K562 (cell line): ENCODE results near the gene CFD. TPM values are rescaled to one million over a fixed set of nuclear protein-coding genes. Genes with fewer than 3 reads are reported as not detected.

ENCODE experiments used
- ARID3B ChIP-seq: fragments of 250-450 bp; sonication (Bioruptor Pico); IDR thresholded peaks from 2 replicates; pipeline ENCODE4 v1.4.0; 2020; ENCODE audit warnings: borderline replicate concordance
- E4F1 ChIP-seq: fragments of 250-450 bp; sonication (Bioruptor Pico); IDR thresholded peaks from 2 replicates; pipeline ENCODE4 v1.5.0; 2021; ENCODE audit warnings: mild to moderate bottlenecking, borderline replicate concordance
- FIP1L1 ChIP-seq: fragments of 200-400 bp; formaldehyde crosslinking; IDR thresholded peaks from 2 replicates; pipeline ENCODE4 v1.6.1; 2018; ENCODE audit warnings: mild to moderate bottlenecking, low read depth, low read length; ENCODE audit not compliant: poor library complexity, severe bottlenecking
- FOXP4 ChIP-seq: sonication (generic); formaldehyde crosslinking; IDR thresholded peaks from 2 replicates; pipeline ENCODE4 v1.8.0; 2022; ENCODE audit warnings: mild to moderate bottlenecking, missing genetic modification reagents, borderline replicate concordance
- JUN ChIP-seq, 2 experiments: sonication (generic) in 1 of 2; formaldehyde crosslinking in 1 of 2; IDR thresholded peaks; 2 replicates each; pipeline versions ENCODE4 v1.6.1 to v1.8.0; 2012 to 2022; ENCODE audit warnings: borderline replicate concordance in 2 of 2, mild to moderate bottlenecking in 2 of 2, improper control_type of control experiment in 1 of 2, low read depth in 1 of 2, low read length in 1 of 2, missing genetic modification reagents in 1 of 2
- PRMT5 ChIP-seq: sonication (generic); formaldehyde crosslinking; IDR thresholded peaks from 2 replicates; pipeline ENCODE4 v1.5.0; 2020; ENCODE audit warnings: missing genetic modification reagents
- PRPF4 ChIP-seq: fragments of 200-400 bp; formaldehyde crosslinking; IDR thresholded peaks from one replicate; pipeline ENCODE4 v1.6.1; 2017; ENCODE audit warnings: low read length, low read depth, mild to moderate bottlenecking; ENCODE audit not compliant: insufficient read depth, poor library complexity, severe bottlenecking
- PYGO2 ChIP-seq: fragments of 450-650 bp; IDR thresholded peaks from 2 replicates; pipeline ENCODE4 v1.6.1; 2016; ENCODE audit warnings: mild to moderate bottlenecking, missing genetic modification characterization, moderate library complexity, missing compliant biosample characterization
- SAFB ChIP-seq: fragments of 200-400 bp; formaldehyde crosslinking; IDR thresholded peaks from 2 replicates; pipeline ENCODE4 v1.6.1; 2017; ENCODE audit warnings: low read depth, low read length, borderline replicate concordance
- TFAP4 ChIP-seq: sonication (generic); formaldehyde crosslinking; IDR thresholded peaks from 2 replicates; pipeline ENCODE4 v1.8.0; 2022; ENCODE audit warnings: missing genetic modification reagents, mild to moderate bottlenecking, moderate library complexity, borderline replicate concordance
- ZNF282 ChIP-seq: sonication (generic); formaldehyde crosslinking; IDR thresholded peaks from 2 replicates; pipeline ENCODE4 v1.8.1; 2023; ENCODE audit warnings: missing genetic modification reagents
- polyA plus RNA-seq, 8 experiments: library from polyadenylated mRNA; depleted of rRNA in 4 of 8; stranded (reverse) in 5 of 8; unstranded in 3 of 8; fragments of >200 nt; fragmentation: Nextera tagmentation in 2 of 8; fragmentation: Illumina TruSeq in 1 of 8; extraction: Ambion mirVana in 2 of 8; extraction: Trizol in 1 of 8; gene quantifications; 2 replicates each; pipeline versions ENCODE4 v1.2.1 to v1.2.3, GENCODE V29; 2011 to 2014; ENCODE audit warnings: inconsistent platforms in 1 of 8, missing spikeins in 1 of 8
- total RNA-seq, 7 experiments: library from RNA; depleted of rRNA in 6 of 7; stranded (reverse); fragments of >200 nt in 6 of 7; fragmentation: Illumina TruSeq in 2 of 7; extraction: Trizol in 2 of 7; gene quantifications; 2 replicates each; pipeline versions ENCODE4 v1.2.1 to v1.2.3, GENCODE V29; 2011 to 2021; ENCODE audit warnings: low replicate concordance in 1 of 7
- TF ChIP-seq, protein P1 (sequence below): IDR thresholded peaks from 2 replicates; pipeline ENCODE4 v1.6.1; 2014; ENCODE audit warnings: antibody characterized with exemption

CFD gene
- total and polyA plus RNA-seq, 9 of the 15 experiments (the other 6 are each of a cell fraction or from before 2014, with no cell fraction given): 0.52 to 59.4 (median 7.6) TPM

- TF ChIP-seq E4F1 (CRISPR knock-in tag): no peak
- TF ChIP-seq, protein P1, sequence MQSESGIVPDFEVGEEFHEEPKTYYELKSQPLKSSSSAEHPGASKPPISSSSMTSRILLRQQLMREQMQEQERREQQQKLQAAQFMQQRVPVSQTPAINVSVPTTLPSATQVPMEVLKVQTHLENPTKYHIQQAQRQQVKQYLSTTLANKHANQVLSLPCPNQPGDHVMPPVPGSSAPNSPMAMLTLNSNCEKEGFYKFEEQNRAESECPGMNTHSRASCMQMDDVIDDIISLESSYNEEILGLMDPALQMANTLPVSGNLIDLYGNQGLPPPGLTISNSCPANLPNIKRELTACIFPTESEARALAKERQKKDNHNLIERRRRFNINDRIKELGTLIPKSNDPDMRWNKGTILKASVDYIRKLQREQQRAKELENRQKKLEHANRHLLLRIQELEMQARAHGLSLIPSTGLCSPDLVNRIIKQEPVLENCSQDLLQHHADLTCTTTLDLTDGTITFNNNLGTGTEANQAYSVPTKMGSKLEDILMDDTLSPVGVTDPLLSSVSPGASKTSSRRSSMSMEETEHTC: no peak
- no peak for TF ChIP-seq SAFB
- no peak for TF ChIP-seq PYGO2 (tag)
- no peak for TF ChIP-seq PRPF4
- no peak for TF ChIP-seq ARID3B (CRISPR knock-in tag)
- no peak for TF ChIP-seq ZNF282 (CRISPR knock-in tag)
- TF ChIP-seq FIP1L1: peak; percentile 38
- TF ChIP-seq FOXP4 (CRISPR knock-in tag): 0 out of 2 replicates have a peak, but pooled peaks have one; percentile 37
- TF ChIP-seq TFAP4 (CRISPR knock-in tag): peak; percentile 81
- TF ChIP-seq JUN (IDR thresholded peaks at IDR 0.05; ENCODE audit: borderline replicate concordance, low read depth, low read length): no peak
- peak; percentile 53; the same call in 1 of the 2 replicates for TF ChIP-seq JUN (CRISPR knock-in tag; IDR thresholded peaks at IDR 0.05; ENCODE audit: borderline replicate concordance)
- no peak for TF ChIP-seq PRMT5
Observed at GRCh38 chr19:903266-903797, 43.9 kb downstream of the CFD start (continued).
